Measurements from ENCODE around the gene TRIM7. TPM values are rescaled to one million over a fixed set of nuclear protein-coding genes. Genes with fewer than 3 reads are reported as not detected.

Gene TRIM7
- total RNA-seq, 1 donor from 2014 or later: 4.0 TPM

DNA sequence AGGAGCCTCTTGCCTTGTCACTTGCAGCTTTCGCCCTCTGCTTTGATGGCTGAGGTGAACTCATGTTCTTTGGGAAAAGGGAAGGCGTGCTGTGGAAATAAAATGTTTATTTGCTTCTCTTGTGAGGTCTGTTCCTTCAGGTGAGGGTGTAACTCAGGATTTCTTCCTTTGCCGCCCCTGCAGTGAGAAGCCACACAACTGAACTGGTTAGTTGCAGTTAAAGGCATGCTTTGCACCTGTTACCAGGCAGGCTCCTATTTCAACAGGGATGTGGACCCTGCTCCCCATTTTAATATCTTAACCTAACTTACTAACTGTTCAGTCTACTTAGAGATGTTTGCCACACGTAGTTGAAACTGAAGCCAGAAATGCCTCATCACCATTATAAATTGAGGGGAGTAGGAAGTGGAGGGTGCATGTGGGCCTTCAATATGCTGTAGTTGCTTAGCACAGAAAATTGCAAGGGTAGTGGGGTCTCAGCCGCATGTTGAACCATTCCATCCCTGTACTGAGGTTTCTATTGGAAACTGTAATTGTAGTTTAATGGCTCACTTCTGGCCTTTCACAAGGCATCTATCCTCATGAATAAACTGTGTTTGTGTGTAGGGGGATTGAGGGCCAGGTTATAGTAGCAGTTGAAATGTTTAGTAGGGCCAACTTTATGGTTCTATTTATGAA lies 30.8 kb upstream of the TRIM7 start:
- TF ChIP-seq, protein P1, sequence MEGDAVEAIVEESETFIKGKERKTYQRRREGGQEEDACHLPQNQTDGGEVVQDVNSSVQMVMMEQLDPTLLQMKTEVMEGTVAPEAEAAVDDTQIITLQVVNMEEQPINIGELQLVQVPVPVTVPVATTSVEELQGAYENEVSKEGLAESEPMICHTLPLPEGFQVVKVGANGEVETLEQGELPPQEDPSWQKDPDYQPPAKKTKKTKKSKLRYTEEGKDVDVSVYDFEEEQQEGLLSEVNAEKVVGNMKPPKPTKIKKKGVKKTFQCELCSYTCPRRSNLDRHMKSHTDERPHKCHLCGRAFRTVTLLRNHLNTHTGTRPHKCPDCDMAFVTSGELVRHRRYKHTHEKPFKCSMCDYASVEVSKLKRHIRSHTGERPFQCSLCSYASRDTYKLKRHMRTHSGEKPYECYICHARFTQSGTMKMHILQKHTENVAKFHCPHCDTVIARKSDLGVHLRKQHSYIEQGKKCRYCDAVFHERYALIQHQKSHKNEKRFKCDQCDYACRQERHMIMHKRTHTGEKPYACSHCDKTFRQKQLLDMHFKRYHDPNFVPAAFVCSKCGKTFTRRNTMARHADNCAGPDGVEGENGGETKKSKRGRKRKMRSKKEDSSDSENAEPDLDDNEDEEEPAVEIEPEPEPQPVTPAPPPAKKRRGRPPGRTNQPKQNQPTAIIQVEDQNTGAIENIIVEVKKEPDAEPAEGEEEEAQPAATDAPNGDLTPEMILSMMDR (IDR thresholded peaks at IDR 0.05): no peak
- Mint-ChIP-seq H3K36me3 (ENCODE audit: unreplicated experiment) (peaks cover 41% of the 10 kb centered on the region), H3K4me3 (ENCODE audit: unreplicated experiment) (no peak overlapping the region), H3K4me1 (ENCODE audit: unreplicated experiment) (peaks cover 8% of the 10 kb centered on the region), H3K9me3 (ENCODE audit: unreplicated experiment) (no peaks in the 10 kb centered on the region), H3K27me3 (ENCODE audit: unreplicated experiment) (no peaks in the 10 kb centered on the region), H3K27ac (ENCODE audit: unreplicated experiment) (peak overlapping the region; percentile 7)
- no peak for DNase-seq (ENCODE audit: extremely low spot score, unreplicated experiment)

DNA sequence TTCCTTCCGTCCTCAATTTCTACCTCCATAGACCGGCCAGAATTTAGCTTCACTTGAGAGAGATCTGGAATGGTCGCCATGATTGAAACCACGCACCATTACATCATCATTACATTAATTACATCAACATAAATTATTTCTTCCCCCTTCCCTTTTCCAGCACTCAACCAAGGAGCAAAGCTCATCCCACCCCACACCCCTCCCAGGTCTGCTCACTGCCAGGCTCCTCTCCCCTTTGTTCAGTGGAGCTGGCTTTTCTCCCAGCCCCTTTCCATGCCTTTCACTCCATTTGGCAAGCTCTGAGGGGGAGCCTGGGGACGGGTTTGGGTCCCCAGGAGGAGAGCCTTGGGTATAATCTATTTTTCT lies 30.3 kb upstream of the TRIM7 start:
- Mint-ChIP-seq H3K27me3 (ENCODE audit: unreplicated experiment) (no peaks in the 10 kb centered on the region), H3K36me3 (ENCODE audit: unreplicated experiment) (peaks cover 44% of the 10 kb centered on the region), H3K9me3 (ENCODE audit: unreplicated experiment) (no peaks in the 10 kb centered on the region), H3K4me1 (ENCODE audit: unreplicated experiment) (peaks cover 11% of the 10 kb centered on the region), H3K4me3 (ENCODE audit: unreplicated experiment) (no peak overlapping the region), H3K27ac (ENCODE audit: unreplicated experiment) (peak overlapping the region; percentile 7)
- no peak for DNase-seq (ENCODE audit: extremely low spot score, unreplicated experiment)
- TF ChIP-seq, protein P1 (IDR thresholded peaks at IDR 0.05): no peak

DNA sequence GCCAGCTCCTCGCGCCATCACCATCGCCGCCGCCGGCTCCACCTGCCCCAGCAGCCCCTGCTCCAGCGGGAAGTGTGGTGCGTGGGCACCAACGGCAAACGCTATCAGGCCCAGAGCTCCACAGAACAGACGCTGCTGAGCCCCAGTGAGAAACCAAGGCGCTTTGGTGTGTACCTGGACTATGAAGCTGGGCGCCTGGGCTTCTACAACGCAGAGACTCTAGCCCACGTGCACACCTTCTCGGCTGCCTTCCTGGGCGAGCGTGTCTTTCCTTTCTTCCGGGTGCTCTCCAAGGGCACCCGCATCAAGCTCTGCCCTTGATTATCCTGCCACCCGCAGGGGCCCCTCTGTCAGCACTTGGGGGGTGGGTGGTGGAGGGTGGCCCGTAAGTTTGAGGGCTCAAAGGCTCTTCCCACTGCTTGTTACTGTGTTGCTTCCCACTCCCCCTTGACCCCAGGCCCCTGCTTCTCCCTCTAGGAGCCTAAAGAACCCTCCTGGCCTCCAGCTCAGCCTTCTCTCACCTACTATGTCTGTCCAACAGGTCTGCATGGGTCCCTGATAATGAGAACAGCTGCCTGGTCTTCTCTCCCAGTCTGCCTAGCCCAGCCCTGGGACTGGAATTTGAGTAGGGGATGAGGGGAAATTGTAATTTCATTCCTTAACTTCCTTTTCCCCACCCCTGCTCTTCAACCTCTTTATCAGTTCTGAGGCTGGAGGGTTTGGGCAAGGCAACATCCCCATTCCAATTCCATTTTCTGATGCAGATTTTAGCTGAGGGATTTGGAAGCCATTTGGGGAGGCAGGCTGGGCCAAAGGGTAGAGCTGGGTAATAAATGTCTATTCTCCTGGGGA lies 29.7 kb upstream of the TRIM7 start:
- Mint-ChIP-seq H3K27ac (ENCODE audit: unreplicated experiment) (peak overlapping the region; percentile 7), H3K4me1 (ENCODE audit: unreplicated experiment) (peaks cover 11% of the 10 kb centered on the region), H3K36me3 (ENCODE audit: unreplicated experiment) (peaks cover 48% of the 10 kb centered on the region), H3K27me3 (ENCODE audit: unreplicated experiment) (no peaks in the 10 kb centered on the region), H3K4me3 (ENCODE audit: unreplicated experiment) (no peak overlapping the region), H3K9me3 (ENCODE audit: unreplicated experiment) (no peaks in the 10 kb centered on the region)
- DNase-seq (ENCODE audit: extremely low spot score, unreplicated experiment): no peak
- TF ChIP-seq, protein P1 (IDR thresholded peaks at IDR 0.05): no peak

DNA sequence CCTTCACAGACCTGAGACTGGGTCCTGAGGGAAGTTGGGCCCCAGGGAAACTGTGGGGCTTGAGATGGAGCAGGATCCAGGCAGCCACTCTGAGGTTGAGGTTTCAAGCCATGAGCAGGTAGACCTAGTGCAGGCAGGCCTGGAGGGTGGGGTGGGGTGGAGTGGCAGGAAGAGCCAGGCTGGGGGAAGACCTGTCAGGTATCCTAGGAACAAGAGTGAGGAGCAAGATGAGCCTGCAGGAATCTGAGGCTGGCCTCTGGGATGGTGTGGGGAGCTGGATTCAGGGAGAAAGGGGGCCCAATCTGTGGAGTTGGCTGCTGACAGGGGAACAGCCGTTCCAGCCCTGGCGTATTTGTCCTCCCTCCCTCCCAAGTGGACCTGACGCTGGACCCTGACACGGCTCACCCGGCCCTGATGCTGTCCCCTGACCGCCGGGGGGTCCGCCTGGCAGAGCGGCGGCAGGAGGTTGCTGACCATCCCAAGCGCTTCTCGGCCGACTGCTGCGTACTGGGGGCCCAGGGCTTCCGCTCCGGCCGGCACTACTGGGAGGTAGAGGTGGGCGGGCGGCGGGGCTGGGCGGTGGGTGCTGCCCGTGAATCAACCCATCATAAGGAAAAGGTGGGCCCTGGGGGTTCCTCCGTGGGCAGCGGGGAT lies 28.9 kb upstream of the TRIM7 start:
- Mint-ChIP-seq H3K4me3 (ENCODE audit: unreplicated experiment) (no peak overlapping the region), H3K36me3 (ENCODE audit: unreplicated experiment) (peaks cover 42% of the 10 kb centered on the region), H3K4me1 (ENCODE audit: unreplicated experiment) (peaks cover 11% of the 10 kb centered on the region), H3K27ac (ENCODE audit: unreplicated experiment) (no peak overlapping the region), H3K27me3 (ENCODE audit: unreplicated experiment) (no peaks in the 10 kb centered on the region), H3K9me3 (ENCODE audit: unreplicated experiment) (no peaks in the 10 kb centered on the region)
- no peak for DNase-seq (ENCODE audit: extremely low spot score, unreplicated experiment)
- TF ChIP-seq, protein P1 (IDR thresholded peaks at IDR 0.05): no peak

Measured in osteocyte (in vitro differentiated cells).